GM12865 (cell line): ENCODE data around the gene RAB40B.

ENCODE experiments used
- DNase-seq: peaks from one replicate; pipeline ENCODE4 v3.0.0; 2010; ENCODE audit warnings: low read depth
- H3K4me3 ChIP-seq: 2 replicates; pipeline ENCODE4 v1.5.1; 2011; ENCODE audit warnings: mild to moderate bottlenecking, low read depth, low read length, control low read depth
- TF ChIP-seq, protein P1 (sequence below): IDR thresholded peaks from 2 replicates; pipeline ENCODE4 v1.5.1; 2011; ENCODE audit warnings: low read length, control low read depth, low read depth, inconsistent platforms; ENCODE audit not compliant: insufficient read depth; ENCODE audit errors: missing control alignments

The RAB40B gene

DNA sequence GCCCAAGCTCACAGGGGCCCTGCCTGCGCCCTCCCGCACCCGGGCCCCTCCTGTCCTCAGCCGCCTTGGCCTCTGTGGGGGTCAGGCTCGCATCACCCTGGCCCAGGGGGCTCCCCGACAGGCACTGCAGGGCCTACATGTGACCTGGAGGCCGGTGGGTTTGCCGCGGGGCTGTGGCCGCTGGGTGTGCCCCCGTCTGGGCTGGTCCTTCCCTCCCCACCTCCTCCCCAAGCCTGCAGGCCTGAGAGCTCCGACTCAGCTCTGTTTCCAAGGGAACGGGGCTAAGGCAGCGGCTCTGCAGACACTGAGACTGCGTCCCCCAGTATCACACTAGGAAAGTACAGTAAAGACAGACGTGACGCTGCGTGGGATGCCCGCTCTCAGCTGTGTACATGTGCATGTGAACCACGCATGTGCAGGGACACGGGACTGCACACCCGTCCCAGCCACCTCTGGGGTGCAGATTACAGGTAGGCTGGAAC lies 33.8 kb downstream of the RAB40B start:
- DNase-seq: no peak
- TF ChIP-seq, protein P1, sequence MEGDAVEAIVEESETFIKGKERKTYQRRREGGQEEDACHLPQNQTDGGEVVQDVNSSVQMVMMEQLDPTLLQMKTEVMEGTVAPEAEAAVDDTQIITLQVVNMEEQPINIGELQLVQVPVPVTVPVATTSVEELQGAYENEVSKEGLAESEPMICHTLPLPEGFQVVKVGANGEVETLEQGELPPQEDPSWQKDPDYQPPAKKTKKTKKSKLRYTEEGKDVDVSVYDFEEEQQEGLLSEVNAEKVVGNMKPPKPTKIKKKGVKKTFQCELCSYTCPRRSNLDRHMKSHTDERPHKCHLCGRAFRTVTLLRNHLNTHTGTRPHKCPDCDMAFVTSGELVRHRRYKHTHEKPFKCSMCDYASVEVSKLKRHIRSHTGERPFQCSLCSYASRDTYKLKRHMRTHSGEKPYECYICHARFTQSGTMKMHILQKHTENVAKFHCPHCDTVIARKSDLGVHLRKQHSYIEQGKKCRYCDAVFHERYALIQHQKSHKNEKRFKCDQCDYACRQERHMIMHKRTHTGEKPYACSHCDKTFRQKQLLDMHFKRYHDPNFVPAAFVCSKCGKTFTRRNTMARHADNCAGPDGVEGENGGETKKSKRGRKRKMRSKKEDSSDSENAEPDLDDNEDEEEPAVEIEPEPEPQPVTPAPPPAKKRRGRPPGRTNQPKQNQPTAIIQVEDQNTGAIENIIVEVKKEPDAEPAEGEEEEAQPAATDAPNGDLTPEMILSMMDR: no peak
- no peak overlapping the region for H3K4me3 ChIP-seq

DNA sequence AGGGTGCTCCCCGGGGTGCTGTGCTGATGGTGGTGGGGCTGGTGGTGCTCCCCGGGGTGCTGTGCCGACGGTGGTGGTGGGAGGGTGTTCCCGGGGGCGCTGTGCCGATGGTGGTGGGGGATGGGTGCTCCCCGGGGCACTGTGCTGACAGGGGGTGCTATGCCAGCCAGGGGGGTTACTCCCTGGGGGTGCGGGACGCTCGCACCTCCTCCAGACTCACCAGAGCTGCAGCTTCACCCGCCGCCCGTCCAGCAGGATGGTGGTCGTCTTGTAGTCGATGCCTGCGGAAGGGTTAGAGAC lies 34.3 kb downstream of the RAB40B start:
- H3K4me3 ChIP-seq: no peak overlapping the region
- TF ChIP-seq, protein P1: no peak
- no peak for DNase-seq

DNA sequence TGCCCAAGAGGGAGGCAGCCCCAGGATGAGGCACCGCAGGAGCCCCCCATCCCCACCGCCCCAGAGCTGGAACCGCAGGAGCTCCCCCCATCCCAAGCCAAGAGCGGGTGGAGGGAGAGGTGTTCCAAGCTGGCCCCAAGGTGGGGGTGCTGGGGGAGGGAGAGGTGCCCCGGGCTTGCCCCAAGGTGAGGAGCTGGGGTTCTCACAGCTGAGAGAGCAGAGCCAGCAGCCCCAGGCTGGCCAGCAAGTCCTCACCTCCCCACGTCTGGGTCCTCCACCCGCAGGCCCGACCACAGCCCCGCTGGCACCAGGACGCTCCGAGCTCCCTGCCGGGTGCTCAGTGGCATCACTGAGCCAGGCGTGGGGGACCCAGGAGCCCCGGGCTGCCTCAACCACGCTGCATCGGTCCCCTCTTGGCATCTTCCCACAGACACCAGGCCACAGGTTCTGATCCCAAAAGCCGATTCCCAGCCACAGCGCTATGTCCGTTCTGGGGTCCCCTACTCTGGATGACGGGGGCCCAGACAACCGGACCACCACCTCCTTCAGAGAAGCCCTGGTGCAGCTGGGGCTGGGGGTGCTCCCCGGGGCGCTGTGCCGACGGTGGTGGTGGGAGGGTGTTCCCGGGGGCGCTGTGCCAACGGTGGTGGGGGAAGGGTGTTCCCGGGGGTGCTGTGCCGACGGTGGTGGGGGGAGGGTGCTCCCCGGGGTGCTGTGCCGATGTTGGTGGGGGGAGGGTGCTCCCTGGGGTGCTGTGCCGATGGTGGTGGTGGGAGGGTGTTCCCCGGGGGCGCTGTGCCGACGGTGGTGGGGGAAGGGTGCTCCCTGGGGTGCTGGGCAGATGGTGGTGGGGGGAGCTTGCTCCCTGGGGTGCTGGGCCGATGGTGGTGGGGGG lies 34.9 kb downstream of the RAB40B start:
- TF ChIP-seq, protein P1: no peak
- DNase-seq: no peak
- H3K4me3 ChIP-seq: no peak overlapping the region

DNA sequence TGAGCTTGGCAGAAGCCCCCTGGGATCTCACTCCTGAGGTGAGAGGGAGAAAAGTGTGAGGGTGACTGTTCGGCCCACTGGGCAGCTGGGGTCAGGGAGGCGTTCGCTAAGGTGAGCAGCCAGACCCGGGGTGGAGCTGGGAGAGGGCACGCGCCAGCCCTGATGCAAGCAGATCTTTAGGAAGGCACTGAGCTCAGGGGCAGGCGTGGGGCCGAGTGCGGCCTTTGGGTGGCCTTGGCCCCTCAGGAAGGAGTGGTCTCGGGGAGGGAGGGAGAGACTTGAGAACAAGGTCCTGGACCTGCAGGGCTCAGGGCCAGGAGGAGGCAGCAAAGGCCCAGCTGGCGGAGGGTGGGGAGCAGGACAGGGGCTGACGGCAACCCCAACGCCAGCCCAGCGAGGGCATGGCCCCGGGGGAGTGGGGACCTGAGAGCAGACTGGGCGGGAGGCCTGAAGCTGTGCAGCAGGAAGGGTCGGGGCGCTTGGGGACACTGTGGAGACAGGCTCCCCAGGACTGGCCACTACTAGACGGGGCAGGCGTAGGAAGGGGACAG lies 35.7 kb downstream of the RAB40B start:
- TF ChIP-seq, protein P1: no peak
- no peak overlapping the region for H3K4me3 ChIP-seq
- no peak for DNase-seq

DNA sequence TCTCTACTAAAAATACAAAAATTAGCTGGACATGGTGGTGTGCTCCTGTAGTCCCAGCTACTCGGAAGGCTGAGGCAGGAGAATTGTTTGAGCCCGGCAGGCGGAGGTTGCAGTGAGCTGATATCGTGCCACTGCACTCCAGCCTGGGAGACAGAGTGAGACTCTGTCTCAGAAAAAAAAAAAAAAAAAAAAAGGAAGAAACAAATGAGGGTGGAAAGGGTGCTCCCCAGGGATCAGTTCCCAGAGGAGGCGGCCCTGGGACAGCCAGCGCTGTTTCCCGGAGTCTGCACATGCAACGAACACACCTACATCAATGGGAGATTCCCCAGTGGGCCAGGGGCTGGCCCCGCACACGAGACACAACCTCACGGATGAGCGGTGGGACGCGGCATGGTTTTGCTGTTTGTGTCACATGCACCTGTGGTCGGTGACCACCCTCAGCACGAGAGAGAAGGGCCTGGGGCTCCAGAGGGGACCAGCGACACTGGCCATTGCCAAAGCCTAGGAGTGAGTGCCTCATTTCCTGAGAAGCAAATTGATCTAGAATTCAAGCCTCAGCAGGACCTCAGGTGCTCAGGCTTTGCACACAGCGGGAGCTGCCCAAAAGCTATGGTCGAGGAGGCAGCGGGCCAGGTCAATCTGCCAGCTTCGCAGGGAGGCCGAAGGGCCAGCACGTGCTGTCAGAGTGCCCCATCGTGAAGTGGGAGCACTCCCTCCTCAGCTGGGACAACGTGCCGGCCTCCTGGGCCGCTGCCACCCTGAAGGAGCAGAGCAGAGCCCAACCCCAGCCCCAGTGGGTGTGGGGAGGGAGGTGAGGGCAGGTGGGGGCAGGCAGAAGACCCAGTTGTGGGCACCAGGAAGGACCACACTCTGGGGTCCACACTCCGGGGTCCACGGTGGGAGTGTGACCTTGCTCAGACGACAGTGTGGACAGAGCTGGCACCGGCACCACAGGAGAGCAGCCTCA lies 36.5 kb downstream of the RAB40B start:
- no peak overlapping the region for H3K4me3 ChIP-seq
- TF ChIP-seq, protein P1: no peak
- DNase-seq: no peak

DNA sequence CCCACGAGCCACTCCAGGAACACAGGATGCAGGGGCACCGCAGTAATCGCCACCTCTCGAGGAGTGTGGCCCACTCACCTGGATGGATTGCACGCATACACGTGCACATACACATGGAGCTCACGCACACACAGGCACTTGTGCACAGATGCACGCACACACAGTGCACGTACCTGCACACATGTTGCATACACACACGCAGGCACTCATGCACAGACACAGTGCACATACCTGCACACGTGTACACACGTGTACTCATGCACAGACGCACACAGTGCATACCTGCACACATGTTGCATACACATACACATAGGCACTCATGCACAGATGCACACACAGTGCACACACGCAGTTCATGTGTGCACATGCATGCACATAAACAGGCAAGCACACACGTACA lies 38.6 kb downstream of the RAB40B start:
- no peak overlapping the region for H3K4me3 ChIP-seq
- TF ChIP-seq, protein P1: no peak
- DNase-seq: no peak
